HL-60 (cell line): ENCODE results near the gene FGF16.

ENCODE experiments used
- POLR2AphosphoS5 ChIP-seq: IDR thresholded peaks from 2 replicates; pipeline ENCODE4 v1.6.1; 2012; ENCODE audit warnings: low read depth
- TF ChIP-seq, protein P1 (sequence below): IDR thresholded peaks from one replicate; pipeline ENCODE4 v1.5.1; 2011; ENCODE audit warnings: low read length, control low read depth, inconsistent platforms; ENCODE audit not compliant: insufficient read depth

DNA sequence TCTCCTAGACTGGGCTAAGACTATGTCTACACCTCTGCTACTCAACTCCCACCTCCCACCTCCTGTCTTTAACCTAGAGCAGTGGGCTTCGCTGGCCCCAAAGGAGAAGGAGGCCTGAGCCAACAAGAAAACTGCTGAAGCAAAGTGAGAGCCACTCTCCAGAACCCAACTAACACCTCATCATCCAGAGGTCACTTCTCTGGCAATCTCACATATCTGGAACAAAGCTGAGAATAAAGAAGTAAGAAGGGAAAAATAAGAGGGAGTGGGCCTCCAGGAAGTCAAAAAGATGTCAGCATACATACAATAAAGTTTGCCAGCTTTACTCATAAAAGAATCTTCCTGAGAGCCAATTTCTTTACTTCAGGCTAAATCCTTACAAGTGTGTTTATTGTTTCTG lies 18.6 kb upstream of the FGF16 start:
- TF ChIP-seq, protein P1, sequence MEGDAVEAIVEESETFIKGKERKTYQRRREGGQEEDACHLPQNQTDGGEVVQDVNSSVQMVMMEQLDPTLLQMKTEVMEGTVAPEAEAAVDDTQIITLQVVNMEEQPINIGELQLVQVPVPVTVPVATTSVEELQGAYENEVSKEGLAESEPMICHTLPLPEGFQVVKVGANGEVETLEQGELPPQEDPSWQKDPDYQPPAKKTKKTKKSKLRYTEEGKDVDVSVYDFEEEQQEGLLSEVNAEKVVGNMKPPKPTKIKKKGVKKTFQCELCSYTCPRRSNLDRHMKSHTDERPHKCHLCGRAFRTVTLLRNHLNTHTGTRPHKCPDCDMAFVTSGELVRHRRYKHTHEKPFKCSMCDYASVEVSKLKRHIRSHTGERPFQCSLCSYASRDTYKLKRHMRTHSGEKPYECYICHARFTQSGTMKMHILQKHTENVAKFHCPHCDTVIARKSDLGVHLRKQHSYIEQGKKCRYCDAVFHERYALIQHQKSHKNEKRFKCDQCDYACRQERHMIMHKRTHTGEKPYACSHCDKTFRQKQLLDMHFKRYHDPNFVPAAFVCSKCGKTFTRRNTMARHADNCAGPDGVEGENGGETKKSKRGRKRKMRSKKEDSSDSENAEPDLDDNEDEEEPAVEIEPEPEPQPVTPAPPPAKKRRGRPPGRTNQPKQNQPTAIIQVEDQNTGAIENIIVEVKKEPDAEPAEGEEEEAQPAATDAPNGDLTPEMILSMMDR: no peak
- no peak for TF ChIP-seq POLR2AphosphoS5
